BLaER1 (cell line): ENCODE measurements around the gene ATP8B3.

Experiments used
- H3K27ac ChIP-seq: shearing (Covaris generic); formaldehyde crosslinking; 2 replicates; pipeline ENCODE4 v1.8.1; 2022
- H3K27me3 ChIP-seq: shearing (Covaris generic); formaldehyde crosslinking; 2 replicates; pipeline ENCODE4 v1.8.1; 2022
- H3K36me3 ChIP-seq: shearing (Covaris generic); formaldehyde crosslinking; 2 replicates; pipeline ENCODE4 v1.8.1; 2022
- H3K4me1 ChIP-seq: shearing (Covaris generic); formaldehyde crosslinking; 2 replicates; pipeline ENCODE4 v1.8.1; 2022
- H3K4me2 ChIP-seq: shearing (Covaris generic); formaldehyde crosslinking; 2 replicates; pipeline ENCODE4 v1.8.1; 2022
- H3K4me3 ChIP-seq: shearing (Covaris generic); formaldehyde crosslinking; 2 replicates; pipeline ENCODE4 v1.8.1; 2022
- H3K9ac ChIP-seq: shearing (Covaris generic); formaldehyde crosslinking; 2 replicates; pipeline ENCODE4 v1.8.1; 2022
- H3K9me3 ChIP-seq: shearing (Covaris generic); formaldehyde crosslinking; 2 replicates; pipeline ENCODE4 v1.8.1; 2022
- H4K20me1 ChIP-seq: shearing (Covaris generic); formaldehyde crosslinking; 2 replicates; pipeline ENCODE4 v1.8.1; 2022
- Cebpa-rat ChIP-seq: shearing (Covaris generic); IDR thresholded peaks from 2 replicates; pipeline ENCODE4 v1.8.1; 2022

The ATP8B3 gene

DNA sequence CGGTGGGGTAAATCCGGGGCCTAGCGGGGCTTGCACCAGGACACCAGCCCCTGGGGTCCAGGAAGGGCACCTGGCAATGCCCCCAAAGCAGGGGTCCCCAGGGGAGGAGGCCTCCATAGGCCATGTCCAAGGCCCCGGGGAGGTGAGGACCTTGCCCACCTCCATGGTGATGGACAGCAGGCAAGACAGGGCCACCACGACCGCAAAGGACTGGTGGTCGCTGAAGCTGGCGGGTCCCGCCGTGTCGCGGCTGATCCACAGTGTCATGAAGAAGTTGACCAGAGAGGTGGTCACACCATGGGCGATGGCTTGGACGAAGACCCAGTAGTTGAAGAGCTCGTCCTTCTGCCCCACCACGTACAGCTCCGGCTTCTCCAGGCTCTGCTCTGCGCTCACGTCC lies 26.8 kb downstream of the ATP8B3 start:
- Histone ChIP-seq H3K9me3 (peaks cover 8% of the 10 kb centered on the region), H3K9ac (no peak overlapping the region), H3K36me3 (no peaks in the 10 kb centered on the region), H3K27me3 (peaks cover 50% of the 10 kb centered on the region), H3K4me1 (peaks cover 38% of the 10 kb centered on the region), H3K4me2 (no peak overlapping the region), H3K27ac (no peak overlapping the region), H3K4me3 (no peak overlapping the region), H4K20me1 (no peaks in the 10 kb centered on the region)
- TF ChIP-seq Cebpa-rat: no peak

DNA sequence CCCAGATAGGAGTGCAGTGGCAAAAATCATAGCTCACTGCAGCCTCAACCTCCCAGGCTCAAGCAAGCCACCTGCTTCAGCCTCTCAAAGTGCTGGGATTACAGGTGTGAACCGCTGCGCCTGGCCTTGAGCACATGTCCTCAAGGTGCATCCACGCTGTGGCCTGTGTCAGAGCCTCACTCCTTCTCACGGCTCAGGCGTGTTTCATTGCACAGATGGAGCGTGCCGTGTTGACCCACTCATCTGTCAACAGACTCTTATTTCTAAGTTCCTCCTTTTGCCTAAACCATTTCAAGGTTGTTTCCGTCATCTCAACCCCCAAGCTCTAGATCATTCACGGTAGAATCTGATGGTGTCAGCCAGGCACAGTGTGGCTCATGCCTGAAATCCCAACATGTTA lies 28.2 kb downstream of the ATP8B3 start:
- 0 out of 2 replicates have a peak overlapping the region, but pooled peaks have one; percentile 0 for H3K4me2 ChIP-seq

DNA sequence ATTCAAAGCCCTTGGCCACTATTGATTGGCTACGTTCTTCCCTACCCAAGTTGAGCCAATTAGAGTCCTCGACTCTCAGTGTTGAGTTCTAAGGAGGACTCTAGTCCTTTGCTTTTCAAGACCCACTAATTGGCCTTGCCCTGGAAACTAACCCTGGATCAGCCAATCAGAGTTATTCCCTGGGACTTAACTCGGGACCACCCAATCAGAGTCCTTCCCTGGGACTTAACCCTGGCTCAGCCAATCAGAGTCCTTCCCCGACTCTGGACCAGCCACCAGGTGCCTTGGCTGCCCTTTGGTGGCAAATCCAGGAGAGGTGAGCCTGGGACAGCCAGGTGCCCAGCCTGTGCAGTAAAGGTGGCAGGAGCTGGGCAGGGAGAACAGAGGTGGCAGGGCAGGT lies 28.7 kb downstream of the ATP8B3 start:
- Histone ChIP-seq H3K9ac (no peak overlapping the region), H3K4me3 (no peak overlapping the region), H3K27ac (no peak overlapping the region), H4K20me1 (peaks cover 9% of the 10 kb centered on the region; the same call in 1 of the 2 replicates), H3K27me3 (peaks cover 56% of the 10 kb centered on the region), H3K36me3 (no peaks in the 10 kb centered on the region), H3K4me1 (peaks cover 49% of the 10 kb centered on the region), H3K4me2 (no peak overlapping the region), H3K9me3 (peaks cover 8% of the 10 kb centered on the region)
- TF ChIP-seq Cebpa-rat: no peak

More for the DNA sequence above, 28.2 kb downstream of the ATP8B3 start:
- no peaks in the 10 kb centered on the region for H3K36me3 ChIP-seq
- H3K4me1 ChIP-seq: peaks cover 47% of the 10 kb centered on the region
- H3K4me3 ChIP-seq: no peak overlapping the region
- peaks cover 8% of the 10 kb centered on the region for H3K9me3 ChIP-seq
- H3K9ac ChIP-seq: no peak overlapping the region
- H3K27me3 ChIP-seq: peaks cover 56% of the 10 kb centered on the region
- TF ChIP-seq Cebpa-rat: no peak
- H4K20me1 ChIP-seq: 0 out of 2 replicates have a peak, but pooled peaks cover 4% of the 10 kb centered on the region
- H3K27ac ChIP-seq: no peak overlapping the region

DNA sequence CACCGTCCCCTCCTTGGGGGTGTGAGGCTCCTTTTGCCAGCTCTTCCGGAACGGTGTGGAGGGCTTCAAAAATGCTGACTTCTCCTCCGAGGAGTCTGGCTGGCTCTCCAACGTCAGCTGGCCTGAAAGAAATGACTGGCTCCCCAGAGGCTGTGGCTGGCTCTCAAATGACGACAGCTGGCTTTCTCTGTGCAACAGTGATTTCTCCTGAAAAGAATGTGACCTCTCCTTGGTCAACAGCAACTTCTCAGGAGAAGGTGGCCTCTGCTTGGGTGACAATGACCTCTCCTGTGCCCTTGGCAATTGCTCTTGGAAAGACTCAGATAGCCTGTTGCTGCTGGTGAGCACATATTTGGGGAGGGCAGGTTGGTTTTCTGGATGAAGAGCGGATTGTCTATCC lies 29.6 kb downstream of the ATP8B3 start:
- TF ChIP-seq Cebpa-rat: no peak
- H3K4me3 ChIP-seq: no peak overlapping the region
- H3K9ac ChIP-seq: no peak overlapping the region
- H3K27me3 ChIP-seq: peaks cover 58% of the 10 kb centered on the region
- H3K4me1 ChIP-seq: peaks cover 49% of the 10 kb centered on the region
- no peak overlapping the region for H3K27ac ChIP-seq
- H3K4me2 ChIP-seq: peak overlapping the region; percentile 44
- H4K20me1 ChIP-seq: peaks cover 13% of the 10 kb centered on the region; the same call in 1 of the 2 replicates
- no peaks in the 10 kb centered on the region for H3K36me3 ChIP-seq
- H3K9me3 ChIP-seq: peaks cover 8% of the 10 kb centered on the region

DNA sequence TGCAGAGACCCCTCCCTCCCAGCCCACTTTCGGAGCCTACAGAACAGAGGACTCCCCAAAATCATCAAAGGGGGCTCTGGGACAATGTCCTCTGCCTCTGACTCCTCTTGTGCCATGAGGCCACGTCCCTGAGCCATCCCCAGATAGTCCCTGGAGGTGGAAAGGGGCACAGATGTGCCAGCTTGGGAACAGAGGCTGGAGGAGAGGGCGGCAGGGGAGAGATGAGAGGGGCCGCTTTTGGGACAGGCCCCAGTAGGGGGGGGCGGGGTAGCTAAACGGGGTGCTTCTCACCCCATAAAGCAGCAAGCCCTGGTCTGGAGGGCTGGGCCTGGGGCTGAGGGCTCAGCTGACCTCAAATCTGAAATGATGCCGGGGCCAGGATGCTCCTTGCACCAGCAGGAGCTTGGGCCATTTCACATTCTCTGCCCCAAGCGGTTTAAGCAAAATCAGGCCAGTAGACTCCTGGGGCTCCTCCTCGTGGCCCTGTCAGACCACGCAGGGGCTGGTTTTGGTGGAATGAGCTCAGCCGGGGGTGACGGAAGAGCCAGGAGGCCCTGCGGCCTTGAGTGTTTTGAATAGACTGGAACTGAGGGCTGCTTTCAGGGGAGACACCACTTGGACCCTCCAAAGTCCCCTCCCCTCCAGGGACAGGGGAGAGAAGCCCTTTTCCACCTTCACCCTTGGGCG lies 31.7 kb downstream of the ATP8B3 start:
- no peak overlapping the region for H3K4me3 ChIP-seq
- TF ChIP-seq Cebpa-rat: no peak
- H3K27ac ChIP-seq: no peak overlapping the region
- H3K4me1 ChIP-seq: peaks cover 63% of the 10 kb centered on the region
- no peaks in the 10 kb centered on the region for H3K36me3 ChIP-seq
- peaks cover 22% of the 10 kb centered on the region for H4K20me1 ChIP-seq
- H3K9ac ChIP-seq: no peak overlapping the region
- H3K4me2 ChIP-seq: peak overlapping the region; percentile 85
- peaks cover 9% of the 10 kb centered on the region for H3K9me3 ChIP-seq
- H3K27me3 ChIP-seq: peaks cover 75% of the 10 kb centered on the region

DNA sequence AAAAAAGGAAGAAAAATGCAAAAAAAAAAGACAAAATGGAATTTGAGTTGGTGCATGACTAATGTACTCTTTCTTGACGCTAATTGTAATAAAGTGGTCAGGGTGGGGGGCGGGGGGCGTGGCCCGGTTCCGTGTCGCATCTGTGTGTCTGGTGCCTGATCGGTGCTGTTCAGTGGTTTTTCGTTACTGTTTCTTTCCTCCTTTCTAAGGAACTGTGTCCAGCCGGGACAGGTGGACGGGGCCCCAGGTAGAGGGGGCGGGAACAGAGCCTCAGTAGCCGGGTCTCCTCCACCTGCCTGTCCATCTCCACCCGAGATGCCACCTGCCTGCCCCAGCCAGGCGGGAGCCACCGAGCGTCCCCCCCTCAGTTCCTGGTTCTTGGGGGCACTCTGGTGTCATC lies 32.5 kb downstream of the ATP8B3 start:
- no peak for TF ChIP-seq Cebpa-rat
- Histone ChIP-seq H3K9me3 (peaks cover 17% of the 10 kb centered on the region), H4K20me1 (peaks cover 22% of the 10 kb centered on the region), H3K27me3 (peaks cover 84% of the 10 kb centered on the region), H3K4me2 (peak overlapping the region; percentile 85), H3K4me1 (peaks cover 70% of the 10 kb centered on the region), H3K36me3 (no peaks in the 10 kb centered on the region), H3K4me3 (peak overlapping the region; percentile 47; the same call in 1 of the 2 replicates), H3K27ac (no peak overlapping the region), H3K9ac (no peak overlapping the region)

DNA sequence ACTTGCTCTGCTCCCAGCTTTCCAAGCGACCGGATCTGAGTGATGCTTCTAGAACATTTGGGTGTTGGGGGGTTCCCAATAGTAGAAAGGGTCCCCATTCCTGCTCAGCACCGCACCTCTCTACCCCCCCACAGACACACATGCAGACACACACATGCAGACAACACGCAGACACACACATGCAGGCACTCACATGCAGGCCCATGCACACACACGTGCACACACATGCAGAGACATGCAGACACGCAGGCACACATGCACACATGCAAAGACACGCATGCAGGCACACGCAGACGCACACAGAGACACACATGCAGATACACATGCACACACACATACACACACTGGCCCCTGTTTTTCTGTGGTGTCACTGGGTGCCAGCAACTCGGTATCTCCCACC lies 34.9 kb downstream of the ATP8B3 start:
- TF ChIP-seq Cebpa-rat: no peak
- no peak overlapping the region for H3K27ac ChIP-seq
- no peak overlapping the region for H3K4me2 ChIP-seq
- peaks cover 97% of the 10 kb centered on the region for H3K27me3 ChIP-seq
- peaks cover 19% of the 10 kb centered on the region for H3K9me3 ChIP-seq
- H3K36me3 ChIP-seq: no peaks in the 10 kb centered on the region
- no peak overlapping the region for H3K9ac ChIP-seq
- H4K20me1 ChIP-seq: peaks cover 22% of the 10 kb centered on the region
- H3K4me1 ChIP-seq: peaks cover 62% of the 10 kb centered on the region
- H3K4me3 ChIP-seq: no peak overlapping the region

DNA sequence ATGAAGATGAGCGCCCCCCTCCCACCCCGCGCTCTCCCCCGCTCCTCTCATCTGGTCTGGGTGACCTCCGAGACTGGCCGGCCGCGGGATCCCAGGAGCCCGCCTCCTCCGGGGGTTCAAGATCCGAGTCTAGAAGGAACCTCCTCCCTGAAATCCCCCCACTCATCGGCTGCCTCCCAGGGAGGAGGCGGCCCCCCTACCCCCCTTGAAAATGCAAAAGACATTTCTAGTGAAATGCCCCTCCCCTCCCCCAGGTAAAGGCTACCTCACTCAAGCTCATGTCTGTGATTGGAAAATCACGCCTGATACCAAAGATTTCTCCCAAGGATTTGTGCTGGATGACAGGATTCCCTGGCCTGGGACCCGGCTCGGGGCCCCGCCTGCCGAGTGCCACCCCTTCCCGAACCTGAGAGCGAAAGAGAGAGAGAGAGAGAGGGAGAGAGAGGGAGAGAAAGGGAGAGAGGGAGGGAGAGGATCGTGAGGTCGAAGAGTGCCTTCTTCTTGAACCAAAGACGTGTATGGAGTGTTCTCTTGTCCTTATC lies 35.4 kb downstream of the ATP8B3 start:
- no peak overlapping the region for H3K9ac ChIP-seq
- peak overlapping the region; percentile 62 for H3K4me3 ChIP-seq
- no peak overlapping the region for H3K27ac ChIP-seq
- peak overlapping the region; percentile 95 for H3K4me2 ChIP-seq
- peaks cover 96% of the 10 kb centered on the region for H3K27me3 ChIP-seq
- no peaks in the 10 kb centered on the region for H3K36me3 ChIP-seq
- peaks cover 19% of the 10 kb centered on the region for H3K9me3 ChIP-seq
- peaks cover 22% of the 10 kb centered on the region for H4K20me1 ChIP-seq
- H3K4me1 ChIP-seq: peaks cover 58% of the 10 kb centered on the region
- TF ChIP-seq Cebpa-rat: no peak

DNA sequence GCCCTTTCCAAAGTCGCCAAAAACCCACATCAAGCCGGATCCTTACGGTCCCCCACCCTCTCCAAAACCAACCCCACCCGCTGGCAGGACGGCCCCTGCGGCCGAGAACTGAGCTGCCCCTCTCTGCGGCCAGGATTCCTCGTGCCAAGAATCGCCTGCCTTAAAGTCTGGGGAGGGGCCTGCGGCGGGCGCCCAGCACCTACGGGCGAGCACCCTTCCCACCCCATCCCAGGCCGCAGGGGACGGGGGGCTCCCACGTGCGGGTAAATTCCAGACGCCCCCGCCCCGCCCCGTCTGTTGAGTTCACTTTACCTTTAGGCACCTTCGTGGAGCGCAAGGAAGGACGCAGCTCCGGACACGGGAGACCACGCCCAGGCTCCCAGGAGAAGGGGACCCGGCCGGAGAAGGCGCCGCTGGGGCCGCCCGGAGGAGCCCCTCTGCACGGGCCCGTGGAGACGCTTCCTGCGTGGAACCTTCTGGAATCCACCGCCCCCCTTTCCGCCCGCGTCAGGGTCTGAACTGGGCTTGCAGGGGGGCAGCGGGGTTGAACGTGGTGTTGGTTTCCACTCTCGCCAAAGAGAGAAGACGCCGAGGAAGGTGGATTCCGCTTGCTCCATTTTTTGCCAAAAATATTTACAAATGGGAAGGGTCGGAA lies 36.0 kb downstream of the ATP8B3 start:
- Histone ChIP-seq H3K27ac (no peak overlapping the region), H3K36me3 (no peaks in the 10 kb centered on the region), H3K27me3 (peaks cover 99% of the 10 kb centered on the region), H4K20me1 (peaks cover 22% of the 10 kb centered on the region), H3K4me1 (peaks cover 57% of the 10 kb centered on the region), H3K9ac (no peak overlapping the region), H3K9me3 (peaks cover 23% of the 10 kb centered on the region), H3K4me3 (peak overlapping the region; percentile 62), H3K4me2 (peak overlapping the region; percentile 95)
- TF ChIP-seq Cebpa-rat: no peak
